GM12891 (cell line): ENCODE results near the gene NSMCE3.

Experiments used
- POLR2A ChIP-seq: IDR thresholded peaks from 2 replicates; pipeline ENCODE4 v1.6.1; 2011; ENCODE audit warnings: low read depth, low read length, control low read depth
- POLR2AphosphoS5 ChIP-seq: IDR thresholded peaks from 2 replicates; pipeline ENCODE4 v1.6.1; 2011; ENCODE audit warnings: low read depth, low read length, control low read depth
- TAF1 ChIP-seq: IDR thresholded peaks from 2 replicates; pipeline ENCODE4 v1.6.1; 2011; ENCODE audit warnings: low read depth, low read length, control low read depth

GRCh38 chr15:29280514-29280913, 10.9 kb upstream of the NSMCE3 start:
- TF ChIP-seq POLR2AphosphoS5, result no peak
- TF ChIP-seq POLR2A, result no peak
- TF ChIP-seq TAF1, result no peak
